ENCODE results near the gene PGRMC2. TPM values are rescaled to one million over a fixed set of nuclear protein-coding genes. Genes with fewer than 3 reads are reported as not detected.

PGRMC2 gene
- total RNA-seq, 3 donors from 2014 or later = 75.3 to 91.5 (median 81.6) TPM

DNA sequence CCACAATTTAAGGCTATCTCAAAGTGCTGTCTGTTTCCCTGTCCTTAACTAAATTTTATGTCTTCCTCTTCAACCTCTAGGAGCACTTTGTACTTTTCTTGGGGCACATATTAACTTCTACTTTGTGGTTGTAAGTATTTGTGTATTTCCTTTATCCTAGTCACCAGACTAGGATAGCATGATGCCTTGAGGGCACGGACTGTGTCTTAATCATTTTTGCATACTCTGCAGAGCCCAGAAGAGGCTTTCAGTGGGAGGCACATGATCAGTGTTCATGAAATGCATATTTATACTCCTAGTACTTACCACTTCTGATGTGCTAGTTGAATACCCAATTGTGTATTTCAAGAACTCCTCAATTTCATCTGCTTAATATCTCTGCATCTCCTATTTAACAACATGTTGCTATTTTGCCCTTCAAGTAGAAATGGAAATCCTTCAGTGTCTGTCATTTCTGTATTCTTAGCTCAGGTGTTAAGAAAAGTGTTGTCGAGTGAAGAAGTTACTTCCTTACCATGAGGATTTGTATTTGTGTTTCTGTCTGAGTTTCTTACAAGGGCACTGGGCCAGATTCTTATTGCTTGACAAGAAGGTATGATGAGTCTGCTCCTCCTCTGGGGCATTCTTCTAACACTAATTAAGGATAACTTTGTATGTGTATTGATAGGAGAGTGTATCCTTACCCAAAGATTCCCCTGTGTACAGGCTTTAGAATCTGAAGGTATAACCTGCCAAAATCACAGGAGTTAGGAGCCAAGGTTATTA, 28.3 kb upstream of the PGRMC2 start:
- Histone ChIP-seq H3K36me3 (ENCODE audit: low read depth) (no peaks in the 10 kb centered on the region), H3K4me1 (ENCODE audit: low read depth) (peaks cover 9% of the 10 kb centered on the region), H3K9me3 (no peaks in the 10 kb centered on the region), H3K4me3 (no peak overlapping the region)
- intact Hi-C loops (cut with DNase I, micrococcal nuclease) = no loop called here
- TF ChIP-seq, protein P1, sequence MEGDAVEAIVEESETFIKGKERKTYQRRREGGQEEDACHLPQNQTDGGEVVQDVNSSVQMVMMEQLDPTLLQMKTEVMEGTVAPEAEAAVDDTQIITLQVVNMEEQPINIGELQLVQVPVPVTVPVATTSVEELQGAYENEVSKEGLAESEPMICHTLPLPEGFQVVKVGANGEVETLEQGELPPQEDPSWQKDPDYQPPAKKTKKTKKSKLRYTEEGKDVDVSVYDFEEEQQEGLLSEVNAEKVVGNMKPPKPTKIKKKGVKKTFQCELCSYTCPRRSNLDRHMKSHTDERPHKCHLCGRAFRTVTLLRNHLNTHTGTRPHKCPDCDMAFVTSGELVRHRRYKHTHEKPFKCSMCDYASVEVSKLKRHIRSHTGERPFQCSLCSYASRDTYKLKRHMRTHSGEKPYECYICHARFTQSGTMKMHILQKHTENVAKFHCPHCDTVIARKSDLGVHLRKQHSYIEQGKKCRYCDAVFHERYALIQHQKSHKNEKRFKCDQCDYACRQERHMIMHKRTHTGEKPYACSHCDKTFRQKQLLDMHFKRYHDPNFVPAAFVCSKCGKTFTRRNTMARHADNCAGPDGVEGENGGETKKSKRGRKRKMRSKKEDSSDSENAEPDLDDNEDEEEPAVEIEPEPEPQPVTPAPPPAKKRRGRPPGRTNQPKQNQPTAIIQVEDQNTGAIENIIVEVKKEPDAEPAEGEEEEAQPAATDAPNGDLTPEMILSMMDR (IDR thresholded peaks at IDR 0.05) = no peak
- DNase-seq (no peak), ATAC-seq (no peak)

DNA sequence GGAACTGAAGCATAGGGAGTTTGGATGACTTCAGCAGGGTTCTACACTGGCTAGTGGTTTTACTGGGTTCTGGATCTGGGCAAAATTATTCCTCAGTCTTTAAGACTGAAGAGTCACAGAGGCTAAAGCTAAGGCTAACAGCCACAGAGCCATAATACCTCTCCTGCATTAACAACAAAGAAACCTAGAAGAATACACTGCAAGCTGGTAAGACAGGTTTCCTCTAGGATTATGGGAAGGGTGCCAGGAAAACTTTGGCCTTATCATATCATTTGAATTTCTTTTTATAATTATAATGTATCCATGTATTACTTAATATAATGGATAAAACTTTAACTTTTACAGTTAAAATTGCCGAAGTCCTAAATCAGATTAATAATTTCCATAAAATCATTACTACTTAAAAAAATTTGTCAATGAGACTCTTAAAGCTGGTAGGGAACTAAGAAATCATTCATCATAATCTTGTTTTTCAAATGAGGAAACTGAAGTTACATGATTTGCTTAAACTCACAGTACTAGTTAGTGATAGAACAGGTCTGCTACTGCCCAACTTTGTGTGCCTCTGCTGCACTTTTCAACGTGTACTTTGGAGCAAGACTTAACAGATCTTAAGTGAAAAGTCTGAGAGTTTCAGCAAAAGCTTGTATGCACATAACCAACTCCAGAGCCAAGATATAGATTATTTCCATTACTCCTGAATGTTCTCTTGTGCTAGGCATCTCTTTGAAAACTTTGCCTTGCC, 24.2 kb upstream of the PGRMC2 start:
- TF ChIP-seq, protein P1 (IDR thresholded peaks at IDR 0.05) = no peak
- no peak overlapping the region for H3K4me3 ChIP-seq
- H3K9me3 ChIP-seq = no peaks in the 10 kb centered on the region
- ATAC-seq (peak; percentile 78), DNase-seq (peak in 1 of 3 donors; percentile 86)
- intact Hi-C loops (cut with DNase I, micrococcal nuclease) = no loop called here
- H3K36me3 ChIP-seq (ENCODE audit: low read depth) = no peaks in the 10 kb centered on the region
- peaks cover 22% of the 10 kb centered on the region for H3K4me1 ChIP-seq (ENCODE audit: low read depth)

DNA sequence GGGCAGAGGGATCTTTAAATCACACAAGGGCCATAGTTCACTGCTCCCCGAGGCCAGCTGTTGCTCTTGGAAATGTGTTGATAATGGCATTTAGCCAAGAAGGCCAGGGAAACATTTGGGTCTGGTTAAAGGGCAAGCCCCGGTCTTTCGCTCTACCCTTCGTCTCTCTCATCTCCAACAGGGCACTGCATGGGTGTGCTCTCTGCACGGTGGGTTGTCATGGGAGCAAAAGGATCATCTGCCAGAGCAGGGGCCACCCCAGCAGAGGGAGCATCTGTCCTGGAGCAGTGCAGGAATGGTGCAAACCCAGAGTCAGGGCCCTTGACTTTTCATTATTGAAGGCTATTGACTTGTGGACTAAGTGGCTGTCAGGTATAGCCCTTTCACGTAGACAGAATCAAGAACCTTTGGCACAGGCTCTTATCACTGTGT, 22.7 kb upstream of the PGRMC2 start:
- Histone ChIP-seq H3K36me3 (ENCODE audit: low read depth) (no peaks in the 10 kb centered on the region), H3K4me1 (ENCODE audit: low read depth) (peaks cover 22% of the 10 kb centered on the region), H3K4me3 (no peak overlapping the region), H3K9me3 (no peaks in the 10 kb centered on the region)
- ATAC-seq (peak; percentile 71), DNase-seq (peak; percentile 48 to 64 (median 59))
- intact Hi-C loops (cut with DNase I, micrococcal nuclease) = no loop called here
- TF ChIP-seq, protein P1 (IDR thresholded peaks at IDR 0.05) = no peak

DNA sequence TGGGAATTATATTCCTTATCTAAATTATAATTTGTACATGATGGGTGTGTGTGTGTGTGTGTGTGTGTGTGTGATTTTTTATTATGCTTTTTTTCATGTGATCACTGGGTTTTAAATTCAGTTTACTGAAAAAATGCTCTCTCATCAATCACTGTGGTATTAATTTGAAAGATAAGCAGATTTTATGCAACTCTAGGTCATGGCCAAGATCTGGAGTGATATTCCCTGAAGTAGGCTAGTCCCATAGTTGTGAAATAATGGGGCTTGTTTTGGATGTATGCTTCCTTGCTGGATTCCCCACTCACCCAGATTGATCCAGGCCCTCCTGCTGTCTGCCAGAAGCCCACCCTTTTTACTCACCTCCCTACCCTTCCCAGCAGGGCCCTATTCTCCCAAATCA, 22.0 kb upstream of the PGRMC2 start:
- TF ChIP-seq, protein P1 (IDR thresholded peaks at IDR 0.05) = no peak
- no peaks in the 10 kb centered on the region for H3K36me3 ChIP-seq (ENCODE audit: low read depth)
- ATAC-seq = no peak
- peaks cover 22% of the 10 kb centered on the region for H3K4me1 ChIP-seq (ENCODE audit: low read depth)
- no peaks in the 10 kb centered on the region for H3K9me3 ChIP-seq
- intact Hi-C loops (cut with DNase I, micrococcal nuclease) = no loop called here
- no peak overlapping the region for H3K4me3 ChIP-seq
- DNase-seq = no peak

DNA sequence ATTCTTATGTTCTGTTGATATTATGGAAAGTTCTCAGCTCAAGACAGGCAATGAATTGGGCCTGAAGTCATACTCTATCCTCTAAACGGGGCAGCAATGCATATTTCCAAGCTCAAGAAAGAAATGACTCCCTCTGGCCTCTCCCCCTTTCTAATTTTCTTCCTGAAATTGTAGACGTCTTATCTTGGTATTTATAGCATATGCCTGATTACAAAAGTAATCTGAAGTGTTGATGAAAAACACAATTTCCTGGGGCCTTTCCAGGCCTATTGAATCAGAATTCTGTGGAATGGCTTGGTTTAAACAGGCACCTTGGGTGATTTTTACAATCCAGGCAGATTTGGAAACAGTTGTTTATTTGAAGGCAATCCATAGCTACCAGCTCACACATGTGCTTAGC, 21.4 kb upstream of the PGRMC2 start:
- no peaks in the 10 kb centered on the region for H3K9me3 ChIP-seq
- TF ChIP-seq, protein P1 (IDR thresholded peaks at IDR 0.05) = no peak
- ATAC-seq = no peak
- no peaks in the 10 kb centered on the region for H3K36me3 ChIP-seq (ENCODE audit: low read depth)
- no peak for DNase-seq
- H3K4me3 ChIP-seq = no peak overlapping the region
- intact Hi-C loops (cut with DNase I, micrococcal nuclease) = no loop called here
- H3K4me1 ChIP-seq (ENCODE audit: low read depth) = peaks cover 22% of the 10 kb centered on the region

Measured in mucosa of descending colon (tissue), 3 donors.